ENCODE results near the gene PGM1.

GRCh38 chr1:63668298-63668697, 75.1 kb downstream of the PGM1 start:
- TF ChIP-seq, protein P1, sequence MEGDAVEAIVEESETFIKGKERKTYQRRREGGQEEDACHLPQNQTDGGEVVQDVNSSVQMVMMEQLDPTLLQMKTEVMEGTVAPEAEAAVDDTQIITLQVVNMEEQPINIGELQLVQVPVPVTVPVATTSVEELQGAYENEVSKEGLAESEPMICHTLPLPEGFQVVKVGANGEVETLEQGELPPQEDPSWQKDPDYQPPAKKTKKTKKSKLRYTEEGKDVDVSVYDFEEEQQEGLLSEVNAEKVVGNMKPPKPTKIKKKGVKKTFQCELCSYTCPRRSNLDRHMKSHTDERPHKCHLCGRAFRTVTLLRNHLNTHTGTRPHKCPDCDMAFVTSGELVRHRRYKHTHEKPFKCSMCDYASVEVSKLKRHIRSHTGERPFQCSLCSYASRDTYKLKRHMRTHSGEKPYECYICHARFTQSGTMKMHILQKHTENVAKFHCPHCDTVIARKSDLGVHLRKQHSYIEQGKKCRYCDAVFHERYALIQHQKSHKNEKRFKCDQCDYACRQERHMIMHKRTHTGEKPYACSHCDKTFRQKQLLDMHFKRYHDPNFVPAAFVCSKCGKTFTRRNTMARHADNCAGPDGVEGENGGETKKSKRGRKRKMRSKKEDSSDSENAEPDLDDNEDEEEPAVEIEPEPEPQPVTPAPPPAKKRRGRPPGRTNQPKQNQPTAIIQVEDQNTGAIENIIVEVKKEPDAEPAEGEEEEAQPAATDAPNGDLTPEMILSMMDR (conservative IDR thresholded peaks at IDR 0.05; ENCODE audit: low read length), result no peak
- TF ChIP-seq EZH2phosphoT487 (IDR thresholded peaks at IDR 0.05; ENCODE audit: borderline replicate concordance), result no peak
